ENCODE data around the gene CXCL12. TPM values are rescaled to one million over a fixed set of nuclear protein-coding genes. Genes with fewer than 3 reads are reported as not detected.

The CXCL12 gene
- polyA plus RNA-seq, 1 of the 3 experiments (the other 2 are of a cell fraction) = 4.7 TPM

- no peak for TF ChIP-seq TEAD4 (IDR thresholded peaks at IDR 0.05; ENCODE audit: borderline replicate concordance, insufficient read depth)
- TF ChIP-seq USF1 (IDR thresholded peaks at IDR 0.05; ENCODE audit: borderline replicate concordance, low read depth) = no peak
- TF ChIP-seq RAD21 (IDR thresholded peaks at IDR 0.05; ENCODE audit: low read length) = no peak
- TF ChIP-seq FOSL2 (IDR thresholded peaks at IDR 0.05; ENCODE audit: borderline replicate concordance, low read depth) = no peak
- no peak for TF ChIP-seq SMC3 (IDR thresholded peaks at IDR 0.05; ENCODE audit: low read depth, low read length)
- TF ChIP-seq EZH2phosphoT487 (IDR thresholded peaks at IDR 0.05; ENCODE audit: borderline replicate concordance, low read depth) = no peak
- no peak for TF ChIP-seq NRF1 (IDR thresholded peaks at IDR 0.05; ENCODE audit: low read depth, low read length)
- no peak for TF ChIP-seq CHD2 (IDR thresholded peaks at IDR 0.05; ENCODE audit: low read length, partially characterized antibody)
- TF ChIP-seq YY1 (IDR thresholded peaks at IDR 0.05; ENCODE audit: low read depth) = no peak
- no peak for TF ChIP-seq JUND (IDR thresholded peaks at IDR 0.05)
- no peak for TF ChIP-seq GABPA (IDR thresholded peaks at IDR 0.05; ENCODE audit: low read depth)
- no peak for TF ChIP-seq MXI1 (IDR thresholded peaks at IDR 0.05; ENCODE audit: low read depth, low read length)
- no peak for TF ChIP-seq SIN3A (IDR thresholded peaks at IDR 0.05; ENCODE audit: borderline replicate concordance, low read depth, low read length)
- TF ChIP-seq CTCF (IDR thresholded peaks at IDR 0.05) = no peak
- no peak for TF ChIP-seq ELF1 (IDR thresholded peaks at IDR 0.05)
Observed at GRCh38 chr10:44334621-44335184, 50.2 kb downstream of the CXCL12 start (continued).

- no peak overlapping the region for H3K27ac ChIP-seq (ENCODE audit: low read depth in 2 of 2, low read length in 1 of 2)
- H3K9me3 ChIP-seq = no peaks in the 10 kb centered on the region
- H3K9ac ChIP-seq = no peak overlapping the region
- no peaks in the 10 kb centered on the region for H3F3A ChIP-seq (replicated peaks; ENCODE audit: insufficient read depth)
- no peaks in the 10 kb centered on the region for H3K27me3 ChIP-seq (ENCODE audit: insufficient read depth)
- TF ChIP-seq RAD21 (IDR thresholded peaks at IDR 0.05; ENCODE audit: low read length) (no peak), POLR2AphosphoS5 (IDR thresholded peaks at IDR 0.05; ENCODE audit: low read depth, low read length) (no peak), YY1 (IDR thresholded peaks at IDR 0.05; ENCODE audit: low read depth) (no peak), MXI1 (IDR thresholded peaks at IDR 0.05; ENCODE audit: low read depth, low read length) (no peak), TCF12 (IDR thresholded peaks at IDR 0.05) (no peak), EP300 (IDR thresholded peaks at IDR 0.05; ENCODE audit: borderline replicate concordance in 1 of 2, low read depth in 1 of 2, low read length in 1 of 2) (no peak), NFIC (IDR thresholded peaks at IDR 0.05; ENCODE audit: borderline replicate concordance) (no peak), ELF1 (IDR thresholded peaks at IDR 0.05) (no peak), FOSL2 (IDR thresholded peaks at IDR 0.05; ENCODE audit: borderline replicate concordance, low read depth) (no peak), USF1 (IDR thresholded peaks at IDR 0.05; ENCODE audit: borderline replicate concordance, low read depth) (no peak)
- TF ChIP-seq, protein P1, sequence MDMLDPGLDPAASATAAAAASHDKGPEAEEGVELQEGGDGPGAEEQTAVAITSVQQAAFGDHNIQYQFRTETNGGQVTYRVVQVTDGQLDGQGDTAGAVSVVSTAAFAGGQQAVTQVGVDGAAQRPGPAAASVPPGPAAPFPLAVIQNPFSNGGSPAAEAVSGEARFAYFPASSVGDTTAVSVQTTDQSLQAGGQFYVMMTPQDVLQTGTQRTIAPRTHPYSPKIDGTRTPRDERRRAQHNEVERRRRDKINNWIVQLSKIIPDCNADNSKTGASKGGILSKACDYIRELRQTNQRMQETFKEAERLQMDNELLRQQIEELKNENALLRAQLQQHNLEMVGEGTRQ (IDR thresholded peaks at IDR 0.05; ENCODE audit: borderline replicate concordance, low read depth, low read length) = no peak
- no peaks in the 10 kb centered on the region for H4K20me1 ChIP-seq (ENCODE audit: insufficient read depth)
- H3K4me2 ChIP-seq = no peak overlapping the region
- no peak overlapping the region for H2AFZ ChIP-seq (ENCODE audit: low read depth)
- H3K36me3 ChIP-seq (replicated peaks in 1 of 2; ENCODE audit: control insufficient read depth in 1 of 2, insufficient read depth in 2 of 2, low read length in 1 of 2) = no peaks in the 10 kb centered on the region
- no peaks in the 10 kb centered on the region; a peak in 1 of 4 replicates for H3K4me1 ChIP-seq (ENCODE audit: control insufficient read depth in 1 of 2, insufficient read depth in 2 of 2, low read depth in 1 of 2, low read length in 1 of 2)
- no peak for DNase-seq
- POLR2A ChIA-PET = no interaction called here
- CTCF ChIA-PET = no interaction called here
- H3K9me2 ChIP-seq = no peaks in the 10 kb centered on the region
- H3K4me3 ChIP-seq (ENCODE audit: low read depth in 2 of 2, low read length in 1 of 2) = no peak overlapping the region
- WGBS (ENCODE audit: low lambda C conversion rate) = 58% methylated on average over 6 of the region's 6 CpGs
- H3K79me2 ChIP-seq (ENCODE audit: insufficient read depth) = no peaks in the 10 kb centered on the region
Observed at GRCh38 chr10:44334091-44334490, 50.8 kb downstream of the CXCL12 start.
